Left lung (tissue), 10 donors: ENCODE measurements around the gene FCGBP. TPM values are rescaled to one million over a fixed set of nuclear protein-coding genes. Genes with fewer than 3 reads are reported as not detected.

Experiments
- ATAC-seq: fragments of 200-7000 bp; cut with Tn5 transposase; one replicate; pipeline ENCODE4 v1.9.1; 2020; ENCODE audit warnings: moderate library complexity
- DNase-seq, 4 donors: peaks; one replicate each; pipeline ENCODE4 v3.0.0-alpha.2; 2013 to 2020
- H3K27ac ChIP-seq, 2 donors: fragments of 200-600 bp; sonication (generic) in 1 of 2; one replicate each; pipeline versions ENCODE4 v1.5.0 to v1.8.0; 2020 to 2021
- H3K27me3 ChIP-seq, 2 donors: fragments of 200-600 bp; sonication (generic) in 1 of 2; one replicate each; pipeline versions ENCODE4 v1.5.0 to v1.8.0; 2020 to 2021
- H3K36me3 ChIP-seq, 2 donors: fragments of 200-600 bp; sonication (generic) in 1 of 2; one replicate each; pipeline versions ENCODE4 v1.5.0 to v1.8.0; 2020 to 2021
- H3K4me1 ChIP-seq, 2 donors: fragments of 200-600 bp; one replicate each; pipeline ENCODE4 v1.8.0; 2021
- H3K4me3 ChIP-seq, 2 donors: fragments of 200-600 bp; sonication (generic) in 1 of 2; one replicate each; pipeline versions ENCODE4 v1.5.0 to v1.8.0; 2020 to 2021; ENCODE audit warnings: mild to moderate bottlenecking in 1 of 2
- H3K9me3 ChIP-seq, 2 donors: fragments of 200-600 bp; sonication (generic) in 1 of 2; one replicate each; pipeline versions ENCODE4 v1.5.0 to v1.8.0; 2020 to 2021
- intact Hi-C, 2 donors: fragments of 100-400 bp; cut with DNase I; formaldehyde crosslinking; loops; one replicate each; pipeline versions ENCODE4 v1.11.2 to v1.14.2; 2022
- polyA plus RNA-seq, 6 donors: library from polyadenylated mRNA; unstranded; fragments of 120-200 nt; gene quantifications; one replicate each; pipeline ENCODE4 v1.2.1, GENCODE V29; 2013; ENCODE audit not compliant: insufficient read length in 6 of 6
- total RNA-seq, 2 donors: library from RNA; stranded (reverse); fragmentation: NEBNext Ultra II Directional; extraction: Animal tissue kit (Norgen Biotek cat#: 25700); gene quantifications; one replicate each; pipeline ENCODE4 v1.2.1, GENCODE V29; 2021
- TF ChIP-seq, protein P1 (sequence below), 2 donors: fragments of 200-600 bp; sonication (generic) in 1 of 2; IDR thresholded peaks; one replicate each; pipeline versions ENCODE4 v1.5.0 to v1.8.0; 2021; ENCODE audit warnings: antibody characterized with exemption in 2 of 2
- donor health status: DM: no; HTN: yes; CAD: no.
- donor health status: DM: no; HTN: no; CAD: no.

FCGBP gene
- total and polyA plus RNA-seq, 8 donors: 4.4 to 19.7 (median 12.0) TPM

DNA sequence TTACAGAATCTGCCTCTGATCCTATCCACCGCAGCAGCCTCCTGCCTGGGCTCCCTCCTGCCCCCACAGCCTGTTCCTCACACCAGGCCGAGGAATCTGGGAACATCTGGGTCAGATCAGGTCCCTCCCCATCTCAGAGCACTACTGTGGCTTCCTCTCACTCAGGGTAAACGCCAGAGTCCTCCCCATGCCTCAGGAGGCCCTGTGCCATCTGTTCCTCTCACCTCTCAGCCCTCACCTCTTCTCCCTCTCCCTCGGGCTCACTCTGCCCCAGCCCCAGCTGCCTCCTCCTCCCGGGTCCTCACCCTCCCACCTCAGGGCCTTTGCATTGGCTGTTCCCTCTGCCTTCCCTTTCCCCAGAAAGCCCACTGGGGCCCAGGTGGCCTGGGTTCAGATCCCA is 18.2 kb downstream of the FCGBP start:
- no peaks in the 10 kb centered on the region for H3K9me3 ChIP-seq
- no peaks in the 10 kb centered on the region for H3K36me3 ChIP-seq
- H3K27me3 ChIP-seq: peaks cover 0 to 88% of the 10 kb centered on the region in 2 donors
- H3K27ac ChIP-seq: no peak overlapping the region
- DNase-seq (no peak), ATAC-seq (no peak)
- intact Hi-C loops: no loop called here
- H3K4me3 ChIP-seq: no peak overlapping the region
- H3K4me1 ChIP-seq: no peaks in the 10 kb centered on the region
- TF ChIP-seq, protein P1, sequence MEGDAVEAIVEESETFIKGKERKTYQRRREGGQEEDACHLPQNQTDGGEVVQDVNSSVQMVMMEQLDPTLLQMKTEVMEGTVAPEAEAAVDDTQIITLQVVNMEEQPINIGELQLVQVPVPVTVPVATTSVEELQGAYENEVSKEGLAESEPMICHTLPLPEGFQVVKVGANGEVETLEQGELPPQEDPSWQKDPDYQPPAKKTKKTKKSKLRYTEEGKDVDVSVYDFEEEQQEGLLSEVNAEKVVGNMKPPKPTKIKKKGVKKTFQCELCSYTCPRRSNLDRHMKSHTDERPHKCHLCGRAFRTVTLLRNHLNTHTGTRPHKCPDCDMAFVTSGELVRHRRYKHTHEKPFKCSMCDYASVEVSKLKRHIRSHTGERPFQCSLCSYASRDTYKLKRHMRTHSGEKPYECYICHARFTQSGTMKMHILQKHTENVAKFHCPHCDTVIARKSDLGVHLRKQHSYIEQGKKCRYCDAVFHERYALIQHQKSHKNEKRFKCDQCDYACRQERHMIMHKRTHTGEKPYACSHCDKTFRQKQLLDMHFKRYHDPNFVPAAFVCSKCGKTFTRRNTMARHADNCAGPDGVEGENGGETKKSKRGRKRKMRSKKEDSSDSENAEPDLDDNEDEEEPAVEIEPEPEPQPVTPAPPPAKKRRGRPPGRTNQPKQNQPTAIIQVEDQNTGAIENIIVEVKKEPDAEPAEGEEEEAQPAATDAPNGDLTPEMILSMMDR (IDR thresholded peaks at IDR 0.05): no peak

DNA sequence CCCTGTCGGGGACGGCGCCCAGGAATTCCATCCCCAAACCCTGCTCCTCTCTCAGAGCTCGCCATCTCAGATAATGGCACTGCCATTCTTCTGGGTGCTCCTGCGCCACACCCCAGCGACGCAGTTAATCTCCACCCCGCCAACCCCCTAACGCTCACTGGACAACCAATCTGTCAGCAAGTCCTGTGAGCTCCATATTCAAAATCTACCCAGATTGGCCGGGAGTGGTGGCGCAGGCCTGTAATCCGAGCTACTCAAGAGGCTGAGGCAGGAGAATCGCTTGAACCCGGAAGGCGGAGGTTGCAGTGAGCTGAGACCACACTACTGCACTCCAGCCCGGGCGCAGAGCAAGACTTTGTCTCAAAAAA is 18.6 kb downstream of the FCGBP start:
- no peaks in the 10 kb centered on the region for H3K4me1 ChIP-seq
- H3K9me3 ChIP-seq: no peaks in the 10 kb centered on the region
- H3K27me3 ChIP-seq: peaks cover 0 to 84% of the 10 kb centered on the region in 2 donors
- TF ChIP-seq, protein P1 (IDR thresholded peaks at IDR 0.05): no peak
- no peak for ATAC-seq
- no peak overlapping the region for H3K4me3 ChIP-seq
- DNase-seq: no peak
- no peaks in the 10 kb centered on the region for H3K36me3 ChIP-seq
- intact Hi-C loops: no loop called here
- H3K27ac ChIP-seq: no peak overlapping the region

DNA sequence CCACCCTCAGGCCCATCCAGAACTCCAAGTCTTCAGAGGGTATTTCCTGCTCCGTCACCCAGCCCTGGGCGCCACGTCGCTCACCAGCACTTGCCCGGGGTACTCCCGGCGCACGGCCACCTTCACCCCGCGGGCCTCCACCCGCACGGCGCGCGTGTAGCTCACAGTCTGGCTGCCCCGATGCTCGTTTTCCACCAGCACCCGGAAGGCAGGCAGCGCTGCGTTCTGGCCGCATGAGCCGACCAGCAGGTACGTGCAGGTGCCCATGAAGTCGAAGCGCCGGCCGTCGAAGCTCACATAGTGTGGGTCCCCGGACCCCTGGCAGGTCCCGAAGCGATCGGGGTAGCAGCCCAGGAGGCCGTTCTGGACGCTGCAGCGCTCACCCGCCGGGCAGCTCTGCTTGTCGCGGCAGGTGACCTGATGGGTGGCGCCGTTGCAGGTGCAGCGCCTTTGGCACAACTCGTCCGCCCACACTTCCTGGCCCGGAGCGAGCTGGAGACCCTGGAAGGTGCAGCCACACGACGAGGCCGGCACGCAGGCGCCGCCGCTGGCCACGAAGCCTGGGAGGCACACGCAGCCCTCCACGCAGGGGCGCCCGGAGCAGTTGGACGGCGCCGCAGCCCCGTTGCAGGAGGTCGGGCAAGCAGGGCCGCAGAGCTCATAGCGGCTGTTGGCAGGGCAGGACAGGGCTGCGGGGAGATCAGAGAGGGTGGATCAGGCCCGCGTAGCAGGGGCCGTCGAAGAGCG is 19.2 kb downstream of the FCGBP start:
- H3K36me3 ChIP-seq: no peaks in the 10 kb centered on the region
- no peaks in the 10 kb centered on the region for H3K9me3 ChIP-seq
- H3K4me1 ChIP-seq: no peaks in the 10 kb centered on the region
- TF ChIP-seq, protein P1 (IDR thresholded peaks at IDR 0.05): no peak
- ATAC-seq: no peak
- DNase-seq: no peak
- no peak overlapping the region for H3K4me3 ChIP-seq
- intact Hi-C loops: no loop called here
- H3K27ac ChIP-seq: no peak overlapping the region
- H3K27me3 ChIP-seq: peaks cover 0 to 78% of the 10 kb centered on the region in 2 donors

DNA sequence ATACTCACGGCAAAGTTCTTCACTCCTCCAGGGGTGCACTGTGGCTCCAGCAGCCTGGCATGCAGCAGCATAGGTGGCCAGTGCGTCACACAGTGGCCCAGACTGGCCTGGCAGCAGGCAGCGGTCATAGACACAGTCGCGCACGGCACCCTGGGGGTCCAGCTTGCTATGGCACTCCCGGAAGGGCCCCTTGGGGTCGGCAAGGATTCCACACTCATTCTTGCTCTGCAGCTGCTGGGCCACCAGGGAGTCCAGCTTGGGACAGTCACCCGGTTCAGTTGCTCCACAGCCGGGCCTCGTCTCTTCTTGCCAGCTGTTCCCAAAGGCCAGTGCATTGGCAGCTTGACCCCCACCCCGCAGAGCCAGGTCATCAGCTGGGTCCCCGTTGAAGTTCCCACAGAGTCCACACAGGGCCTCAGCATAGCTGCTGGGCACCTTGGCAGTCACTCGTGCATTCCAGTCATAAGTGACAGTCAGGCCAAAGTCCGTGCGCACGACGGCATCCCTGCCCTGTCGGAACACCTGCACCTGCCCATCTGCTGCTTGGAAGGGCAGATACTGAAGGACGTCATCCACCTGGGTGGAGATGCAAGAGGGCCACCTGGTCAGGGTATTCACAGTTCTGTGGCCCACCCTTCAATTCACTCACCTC is 20.6 kb downstream of the FCGBP start:
- Histone ChIP-seq H3K27me3 (peaks cover 0 to 67% of the 10 kb centered on the region in 2 donors), H3K9me3 (no peaks in the 10 kb centered on the region), H3K36me3 (no peaks in the 10 kb centered on the region), H3K4me1 (no peaks in the 10 kb centered on the region), H3K4me3 (no peak overlapping the region), H3K27ac (no peak overlapping the region)
- intact Hi-C loops: no loop called here
- DNase-seq (no peak), ATAC-seq (no peak)
- TF ChIP-seq, protein P1 (IDR thresholded peaks at IDR 0.05): no peak

DNA sequence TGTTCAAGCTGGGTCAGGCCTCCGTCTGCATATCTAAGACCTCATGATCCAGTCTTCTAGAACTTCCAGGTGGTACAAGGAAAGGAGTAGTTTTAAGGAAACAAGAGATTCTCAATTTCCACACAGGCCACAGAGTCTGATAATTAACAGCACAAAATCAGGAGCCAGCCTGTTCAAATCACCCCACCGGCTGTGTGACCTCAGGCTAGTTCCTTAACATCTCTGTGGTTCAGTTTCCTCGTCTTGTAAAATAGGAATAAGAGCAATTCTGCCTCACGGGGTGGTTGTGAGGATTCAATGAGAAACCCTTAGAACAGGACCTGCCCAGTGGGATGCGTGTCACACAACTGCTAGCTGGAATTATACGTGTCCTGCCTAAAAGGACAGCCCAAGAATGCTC is 25.6 kb downstream of the FCGBP start:
- Histone ChIP-seq H3K4me3 (no peak overlapping the region), H3K36me3 (no peaks in the 10 kb centered on the region), H3K27me3 (peaks cover 0 to 27% of the 10 kb centered on the region in 2 donors), H3K4me1 (no peaks in the 10 kb centered on the region), H3K9me3 (no peaks in the 10 kb centered on the region), H3K27ac (no peak overlapping the region)
- ATAC-seq (no peak), DNase-seq (no peak)
- intact Hi-C loops: no loop called here
- TF ChIP-seq, protein P1 (IDR thresholded peaks at IDR 0.05): no peak
